Stimulated activated CD4-positive, alpha-beta T cell treated with anti-CD3 and anti-CD28 coated beads, Interleukin-4, amount 100 ng/mL, for 1 hour (primary cell): ENCODE data around the gene COL8A1.

Experiments
- DNase-seq: peaks from one replicate; pipeline ENCODE4 v3.0.0-alpha.2; 2020

Gene COL8A1

GRCh38 chr3:99640214-99640851, 1.9 kb downstream of the COL8A1 start:
- no peak for DNase-seq

GRCh38 chr3:99641480-99641879, 3.1 kb downstream of the COL8A1 start:
- DNase-seq: no peak

GRCh38 chr3:99641982-99642381, 3.6 kb downstream of the COL8A1 start:
- DNase-seq: no peak

GRCh38 chr3:99644017-99644416, 5.6 kb downstream of the COL8A1 start:
- no peak for DNase-seq

GRCh38 chr3:99644746-99645145, 6.4 kb downstream of the COL8A1 start:
- DNase-seq: no peak

GRCh38 chr3:99645277-99646106, 7.1 kb downstream of the COL8A1 start:
- no peak for DNase-seq

- DNase-seq: no peak
Measured at GRCh38 chr3:99646107-99646435, 7.7 kb downstream of the COL8A1 start.

- DNase-seq: no peak
Measured at GRCh38 chr3:99647081-99647480, 8.7 kb downstream of the COL8A1 start.

GRCh38 chr3:99648101-99648500, 9.7 kb downstream of the COL8A1 start:
- no peak for DNase-seq

- DNase-seq: no peak
Measured at GRCh38 chr3:99648516-99648915, 10.1 kb downstream of the COL8A1 start.

- no peak for DNase-seq
Measured at GRCh38 chr3:99651531-99651930, 13.1 kb downstream of the COL8A1 start.

- DNase-seq: no peak
Measured at GRCh38 chr3:99656624-99657023, 18.2 kb downstream of the COL8A1 start.

- DNase-seq: no peak
Measured at GRCh38 chr3:99658274-99658673, 19.9 kb downstream of the COL8A1 start.

GRCh38 chr3:99659032-99659431, 20.6 kb downstream of the COL8A1 start:
- DNase-seq: no peak

- DNase-seq: no peak
Measured at GRCh38 chr3:99659951-99660350, 21.6 kb downstream of the COL8A1 start.

- DNase-seq: no peak
Measured at GRCh38 chr3:99662838-99663570, 24.6 kb downstream of the COL8A1 start.

GRCh38 chr3:99663977-99664376, 25.6 kb downstream of the COL8A1 start:
- DNase-seq: no peak

- no peak for DNase-seq
Measured at GRCh38 chr3:99665017-99665416, 26.6 kb downstream of the COL8A1 start.

GRCh38 chr3:99666201-99666600, 27.8 kb downstream of the COL8A1 start:
- DNase-seq: no peak

GRCh38 chr3:99668044-99668443, 29.6 kb downstream of the COL8A1 start:
- DNase-seq: no peak

GRCh38 chr3:99669879-99670555, 31.6 kb downstream of the COL8A1 start:
- no peak for DNase-seq

- DNase-seq: no peak
Measured at GRCh38 chr3:99670556-99670950, 32.2 kb downstream of the COL8A1 start.

GRCh38 chr3:99674086-99674789, 35.8 kb downstream of the COL8A1 start:
- DNase-seq: no peak
